Omental fat pad (tissue), 4 donors: ENCODE data around the gene GTSE1. TPM values are rescaled to one million over a fixed set of nuclear protein-coding genes. Genes with fewer than 3 reads are reported as not detected.

Experiments used
- ATAC-seq: fragments of 150-250 bp; one replicate; pipeline ENCODE4 v1.9.1; 2016; ENCODE audit warnings: mild to moderate bottlenecking, moderate library complexity; ENCODE audit not compliant: low FRiP score
- DNase-seq: peaks from one replicate; pipeline ENCODE4 v3.0.0-alpha.2; 2019; ENCODE audit warnings: low spot score
- total RNA-seq, 4 donors: library from RNA; depleted of rRNA; stranded (reverse); fragments of >200 nt; gene quantifications; one replicate each; pipeline ENCODE4 v1.1.0, GENCODE V29; 2016
- TF ChIP-seq, protein P1 (sequence below), 3 donors: fragments of 450-650 bp; IDR thresholded peaks; one replicate each; pipeline ENCODE4 v1.5.1; 2016 to 2017; ENCODE audit warnings: antibody characterized with exemption in 3 of 3, mild to moderate bottlenecking in 3 of 3, moderate library complexity in 2 of 3

GTSE1 gene
- total RNA-seq, 4 donors from 2014 or later, result 1.1 to 2.5 (median 1.3) TPM; not detected in 1

DNA sequence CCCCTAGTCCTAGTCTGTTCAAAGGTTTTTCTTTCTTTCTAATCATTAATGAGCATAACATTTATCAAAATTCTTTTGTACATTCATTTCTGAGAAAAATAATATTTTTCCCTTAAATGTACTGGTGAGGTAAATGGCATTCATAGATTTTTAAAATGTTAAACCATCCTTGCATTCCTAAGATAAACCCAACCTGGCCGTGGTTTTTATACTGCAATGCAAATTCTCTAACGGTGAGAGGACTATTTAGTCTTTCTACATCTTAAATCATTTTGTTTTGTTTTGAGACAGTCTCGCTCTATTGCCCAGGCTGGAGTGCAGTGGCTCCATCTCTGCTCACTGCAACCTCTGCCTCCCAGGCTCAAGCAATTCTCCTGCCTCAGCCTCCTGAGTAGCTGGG, 79.4 kb downstream of the GTSE1 start:
- no peak for DNase-seq
- ATAC-seq, result no peak
- TF ChIP-seq, protein P1, sequence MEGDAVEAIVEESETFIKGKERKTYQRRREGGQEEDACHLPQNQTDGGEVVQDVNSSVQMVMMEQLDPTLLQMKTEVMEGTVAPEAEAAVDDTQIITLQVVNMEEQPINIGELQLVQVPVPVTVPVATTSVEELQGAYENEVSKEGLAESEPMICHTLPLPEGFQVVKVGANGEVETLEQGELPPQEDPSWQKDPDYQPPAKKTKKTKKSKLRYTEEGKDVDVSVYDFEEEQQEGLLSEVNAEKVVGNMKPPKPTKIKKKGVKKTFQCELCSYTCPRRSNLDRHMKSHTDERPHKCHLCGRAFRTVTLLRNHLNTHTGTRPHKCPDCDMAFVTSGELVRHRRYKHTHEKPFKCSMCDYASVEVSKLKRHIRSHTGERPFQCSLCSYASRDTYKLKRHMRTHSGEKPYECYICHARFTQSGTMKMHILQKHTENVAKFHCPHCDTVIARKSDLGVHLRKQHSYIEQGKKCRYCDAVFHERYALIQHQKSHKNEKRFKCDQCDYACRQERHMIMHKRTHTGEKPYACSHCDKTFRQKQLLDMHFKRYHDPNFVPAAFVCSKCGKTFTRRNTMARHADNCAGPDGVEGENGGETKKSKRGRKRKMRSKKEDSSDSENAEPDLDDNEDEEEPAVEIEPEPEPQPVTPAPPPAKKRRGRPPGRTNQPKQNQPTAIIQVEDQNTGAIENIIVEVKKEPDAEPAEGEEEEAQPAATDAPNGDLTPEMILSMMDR (IDR thresholded peaks at IDR 0.05), result no peak

DNA sequence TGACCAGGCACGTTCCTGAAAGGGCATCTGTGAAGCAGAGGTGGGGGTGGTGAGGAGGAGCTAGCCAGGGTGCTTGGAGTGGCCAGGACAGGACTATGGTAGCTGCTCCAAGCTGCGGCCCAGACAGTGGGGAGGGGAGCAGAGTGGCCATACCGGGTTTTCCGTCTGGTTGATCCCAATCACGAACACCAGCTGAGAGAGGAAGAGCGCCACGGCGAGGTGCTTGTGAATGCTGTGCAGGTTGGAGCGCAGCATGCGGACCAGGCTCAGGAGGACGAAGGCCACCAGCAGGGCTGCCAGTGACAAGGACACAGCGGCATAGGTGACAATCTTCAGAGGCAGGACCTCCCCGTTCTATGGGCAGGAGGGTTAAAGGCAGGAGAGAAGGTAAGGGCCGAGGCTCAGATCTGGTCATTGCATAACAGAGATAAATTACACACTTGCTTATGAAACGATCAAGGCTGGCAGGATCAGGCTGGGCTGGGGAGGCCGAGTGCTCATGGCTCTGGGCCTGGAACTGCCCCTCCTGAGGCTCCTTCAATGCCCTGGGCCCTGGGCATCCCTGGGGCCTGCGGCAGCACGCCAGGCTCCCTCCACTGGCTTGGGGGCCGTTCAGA, 80.3 kb downstream of the GTSE1 start:
- TF ChIP-seq, protein P1 (IDR thresholded peaks at IDR 0.05), result no peak
- ATAC-seq, result no peak
- DNase-seq, result no peak

DNA sequence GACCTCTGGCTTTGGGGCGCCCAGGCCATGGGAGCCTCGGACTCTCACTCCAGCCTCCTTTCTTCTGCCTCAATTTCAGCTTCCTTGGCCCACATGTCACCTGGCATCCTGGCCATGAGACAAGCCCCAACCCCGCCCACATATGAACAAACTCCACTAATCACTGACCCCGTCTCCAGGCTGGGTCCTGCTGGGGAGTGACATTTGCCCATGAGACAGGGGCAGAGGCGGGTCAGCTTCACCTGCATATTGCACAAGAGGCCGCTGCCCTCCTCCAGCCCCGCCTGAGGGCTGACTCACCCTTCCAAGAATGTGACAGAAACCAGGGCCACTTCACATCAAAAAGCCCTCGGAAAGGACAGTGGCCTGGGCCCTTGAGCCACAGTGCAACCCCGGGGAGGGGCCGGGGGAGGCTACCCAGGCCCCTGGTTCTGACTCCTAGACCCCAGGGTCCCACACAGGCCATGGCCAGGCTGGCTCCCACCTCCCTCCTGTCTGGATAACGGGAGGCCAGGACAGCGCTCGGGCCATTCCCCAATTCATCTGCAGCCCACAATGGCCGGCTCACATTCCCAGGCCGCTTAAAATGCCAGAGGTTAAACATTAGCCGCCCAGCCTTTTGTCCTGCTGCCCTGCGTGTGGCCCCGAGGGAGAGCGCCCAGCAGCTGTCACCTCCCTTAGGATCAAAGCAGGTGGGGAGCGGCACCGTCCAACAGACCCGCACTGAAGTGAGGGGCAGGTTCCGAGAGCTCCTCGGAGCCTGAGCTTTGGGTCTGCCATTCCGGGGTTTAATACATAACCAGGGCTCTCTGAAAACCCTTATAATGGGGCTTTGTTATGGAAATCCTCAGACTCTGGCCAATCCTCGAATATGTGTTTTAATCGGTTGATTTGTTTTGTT, 81.1 kb downstream of the GTSE1 start:
- TF ChIP-seq, protein P1 (IDR thresholded peaks at IDR 0.05), result no peak
- DNase-seq, result no peak
- ATAC-seq, result no peak

DNA sequence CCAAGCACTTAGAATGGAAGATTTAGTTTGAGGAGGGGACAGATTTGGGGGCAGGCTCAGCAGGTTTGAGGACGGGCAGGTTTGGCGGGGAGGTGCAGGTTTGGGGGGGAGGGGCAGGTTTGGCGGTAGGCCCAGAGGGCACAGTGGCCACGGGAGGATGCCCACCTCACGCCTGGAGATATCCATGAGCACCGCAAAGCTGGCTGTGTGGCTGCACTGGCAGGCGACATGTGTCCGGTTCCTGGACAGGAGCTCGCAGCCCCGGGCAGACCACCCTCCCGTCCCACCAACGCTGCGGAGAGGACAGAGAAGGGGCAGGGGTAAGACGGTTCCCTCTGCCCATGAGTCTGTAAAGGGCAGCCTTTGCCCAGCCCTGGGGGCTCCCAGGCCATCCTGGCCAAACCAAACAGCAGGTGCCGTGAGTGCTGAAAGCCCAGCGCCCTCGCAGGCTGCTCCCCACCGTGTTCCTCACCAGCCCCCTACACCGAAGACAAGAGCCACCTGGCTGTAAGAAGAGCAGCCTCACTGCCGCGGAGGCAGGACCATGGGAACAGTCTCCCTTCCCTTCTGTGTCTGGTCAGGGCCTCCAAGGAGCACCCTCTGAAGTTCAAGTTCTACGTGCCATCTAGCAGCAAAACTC, 81.9 kb downstream of the GTSE1 start:
- DNase-seq (no peak), ATAC-seq (no peak)
- TF ChIP-seq, protein P1 (IDR thresholded peaks at IDR 0.05), result no peak

DNA sequence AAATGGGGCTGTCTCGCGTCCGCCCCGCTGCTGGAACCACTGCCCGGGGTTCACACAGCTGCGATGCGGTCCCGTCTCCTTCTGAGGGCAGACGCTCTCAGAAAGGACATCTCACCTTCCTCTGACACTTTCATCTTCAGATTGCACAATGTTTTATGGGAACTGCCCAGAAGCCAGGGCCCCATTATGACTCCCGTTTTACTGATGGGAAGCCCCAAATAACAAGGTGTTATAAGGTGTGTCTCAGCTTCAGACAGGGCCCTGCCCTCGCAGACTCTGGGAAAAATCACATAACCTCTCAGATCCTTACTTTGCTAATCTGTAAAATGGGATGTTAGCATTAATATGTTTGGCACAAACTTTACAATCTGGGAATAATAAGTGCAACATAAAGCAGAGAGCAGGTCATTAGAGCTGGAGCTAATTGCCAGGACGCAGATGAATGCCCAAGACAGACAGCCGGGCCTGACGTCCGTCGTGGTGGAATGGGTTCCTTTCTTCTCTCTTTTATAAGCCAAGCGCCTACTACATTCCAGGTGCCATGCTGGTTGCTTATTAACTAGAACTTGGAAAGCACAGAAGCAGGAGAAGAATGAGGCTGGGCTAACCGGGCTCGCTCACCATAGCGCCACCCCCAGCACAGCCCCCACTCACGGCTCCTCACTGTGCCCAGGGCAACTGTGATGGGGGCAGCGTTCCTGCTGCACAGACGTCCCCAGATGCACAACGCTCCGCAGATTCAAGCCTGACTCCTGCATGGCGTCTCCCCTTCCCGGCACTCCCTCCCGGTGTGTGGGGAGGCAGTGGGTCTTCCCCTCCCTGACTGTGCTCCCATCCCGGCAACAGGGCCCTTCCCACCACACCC, 82.6 kb downstream of the GTSE1 start:
- ATAC-seq, result no peak
- no peak for DNase-seq
- TF ChIP-seq, protein P1 (IDR thresholded peaks at IDR 0.05), result no peak

DNA sequence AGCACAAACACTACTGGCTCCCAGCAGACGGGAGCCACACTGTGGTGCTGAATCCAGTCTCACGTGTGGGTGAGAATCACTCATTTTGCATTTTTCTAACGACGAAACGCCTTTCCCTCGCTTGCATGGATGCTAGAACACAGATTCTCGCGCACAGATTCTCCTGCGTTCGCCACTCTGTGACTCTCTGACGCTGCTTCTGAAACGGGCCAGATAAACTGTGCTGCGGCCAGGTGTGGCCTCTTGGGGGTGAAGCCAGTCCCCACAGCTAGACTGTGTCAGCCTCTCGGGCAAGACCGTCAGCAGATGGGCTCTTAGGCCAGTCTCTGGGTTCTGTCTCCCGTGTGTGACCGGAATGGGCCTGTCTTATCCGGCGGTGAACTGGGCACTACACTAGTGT, 83.4 kb downstream of the GTSE1 start:
- no peak for ATAC-seq
- DNase-seq, result no peak
- TF ChIP-seq, protein P1 (IDR thresholded peaks at IDR 0.05), result no peak
